Measurements from ENCODE around the gene FRMD4A.

DNA sequence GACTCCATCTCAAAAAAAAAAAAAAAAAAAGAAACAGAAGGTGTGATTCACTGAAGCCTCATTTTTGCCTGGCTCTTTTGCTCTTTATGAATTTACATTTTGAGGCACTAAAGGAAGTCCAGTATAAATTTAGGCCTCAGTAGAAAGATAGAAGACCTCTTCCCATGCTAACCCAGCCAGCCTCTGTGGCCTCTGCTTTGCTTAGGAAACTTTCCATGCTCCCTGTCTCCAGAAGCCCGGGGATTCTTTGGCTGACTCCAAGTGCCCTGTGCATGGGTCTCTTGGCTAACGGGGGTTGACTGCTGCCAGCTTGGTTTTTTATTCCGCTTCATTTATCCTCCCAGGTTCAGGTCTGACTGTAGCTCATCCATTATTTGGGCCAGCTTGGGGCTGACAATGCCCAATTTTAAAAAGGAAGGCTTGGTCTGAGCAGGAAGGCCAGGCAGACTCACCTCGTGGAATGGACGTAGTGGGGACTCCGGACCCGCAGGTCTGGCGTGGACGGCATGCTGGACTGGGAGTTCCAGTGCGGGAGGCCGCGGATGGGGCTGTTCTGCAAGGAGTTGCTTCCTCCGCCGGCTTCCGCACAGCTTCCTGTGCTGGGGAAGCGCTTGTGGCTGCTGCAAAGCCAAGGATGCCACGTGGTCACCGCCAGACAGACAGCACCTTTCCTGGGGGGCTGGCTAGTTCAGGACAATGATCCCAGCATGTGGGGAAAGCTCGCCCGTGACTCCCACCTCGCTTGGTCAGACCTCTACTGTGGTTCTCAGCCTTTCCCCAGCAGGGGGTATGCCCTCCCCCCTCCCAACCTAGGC, 671.6 kb downstream of the FRMD4A start:
- no peak for TF ChIP-seq CTCF (IDR thresholded peaks at IDR 0.05; ENCODE audit: low read depth, low read length, poor library complexity, severe bottlenecking)
- no peak for TF ChIP-seq EZH2phosphoT487 (IDR thresholded peaks at IDR 0.05; ENCODE audit: borderline replicate concordance, low read length)
